CD14-positive monocyte (primary cell): ENCODE results near the gene LEF1. TPM values are rescaled to one million over a fixed set of nuclear protein-coding genes. Genes with fewer than 3 reads are reported as not detected.

Source experiments
- DNase-seq, 3 donors: peaks; one replicate each; pipeline ENCODE4 v3.0.0-alpha.2; 2011 to 2022
- H2AFZ ChIP-seq: 2 replicates; pipeline ENCODE4 v1.6.0; 2012; ENCODE audit warnings: mild to moderate bottlenecking, low read depth, low read length, inconsistent platforms; ENCODE audit not compliant: insufficient read depth, poor library complexity, severe bottlenecking
- H3K27ac ChIP-seq, 2 donors: 1 replicate in 1 of 2; 2 replicates in 1 of 2; pipeline ENCODE4 v1.5.1; 2012 to 2013; ENCODE audit warnings: low read length in 2 of 2, control low read depth in 1 of 2, inconsistent platforms in 1 of 2, low read depth in 1 of 2, mild to moderate bottlenecking in 1 of 2
- H3K27me3 ChIP-seq, 2 donors: one replicate each; pipeline versions ENCODE4 v1.6.0 to v1.6.1; 2011 to 2013; ENCODE audit warnings: low read length in 2 of 2; ENCODE audit not compliant: control insufficient read depth in 2 of 2, insufficient read depth in 2 of 2
- H3K36me3 ChIP-seq, 2 donors: replicated peaks in 1 of 2; 1 replicate in 1 of 2; 2 replicates in 1 of 2; pipeline versions ENCODE4 v1.5.1 to v1.6.1; 2012 to 2013; ENCODE audit warnings: low read length in 2 of 2, control low read depth in 1 of 2, inconsistent platforms in 1 of 2, mild to moderate bottlenecking in 1 of 2; ENCODE audit not compliant: insufficient read depth in 2 of 2, control insufficient read depth in 1 of 2
- H3K4me1 ChIP-seq, 2 donors: 1 replicate in 1 of 2; 2 replicates in 1 of 2; pipeline versions ENCODE4 v1.5.1 to v1.6.1; 2012 to 2013; ENCODE audit warnings: low read length in 2 of 2, control low read depth in 1 of 2, inconsistent platforms in 1 of 2, mild to moderate bottlenecking in 1 of 2, moderate library complexity in 1 of 2; ENCODE audit not compliant: insufficient read depth in 2 of 2, control insufficient read depth in 1 of 2
- H3K4me2 ChIP-seq: replicated peaks from 2 replicates; pipeline ENCODE3; 2012; ENCODE audit warnings: low read length, moderate library complexity, mild to moderate bottlenecking; ENCODE audit not compliant: poor library complexity, severe bottlenecking; ENCODE audit errors: extremely low read depth
- H3K4me3 ChIP-seq, 3 experiments: fragments of 200-600 bp in 1 of 3; sonication (generic) in 1 of 3; replicated peaks in 1 of 3; 1 replicate in 2 of 3; 2 replicates in 1 of 3; pipeline ENCODE4 v1.5.1; 2011 to 2013; ENCODE audit warnings: low read length in 3 of 3, mild to moderate bottlenecking in 3 of 3, control low read depth in 2 of 3, low read depth in 2 of 3, inconsistent platforms in 1 of 3, moderate library complexity in 1 of 3
- H3K79me2 ChIP-seq: 2 replicates; pipeline ENCODE4 v1.6.0; 2012; ENCODE audit warnings: mild to moderate bottlenecking, control low read depth, inconsistent platforms, low read length, moderate library complexity; ENCODE audit not compliant: insufficient read depth
- H3K9ac ChIP-seq: 2 replicates; pipeline ENCODE4 v1.6.0; 2017; ENCODE audit warnings: low read length, mild to moderate bottlenecking; ENCODE audit not compliant: insufficient read depth, poor library complexity, severe bottlenecking
- H3K9me3 ChIP-seq, 2 donors: replicated peaks in 1 of 2; 1 replicate in 1 of 2; 2 replicates in 1 of 2; pipeline versions ENCODE4 v1.5.1 to v1.6.1; 2012 to 2013; ENCODE audit warnings: low read length in 2 of 2, control low read depth in 1 of 2; ENCODE audit not compliant: control insufficient read depth in 1 of 2, insufficient read depth in 1 of 2
- H4K20me1 ChIP-seq: 2 replicates; pipeline ENCODE4 v1.6.0; 2012; ENCODE audit warnings: mild to moderate bottlenecking, low read length, control low read depth, moderate library complexity; ENCODE audit not compliant: insufficient read depth
- H3K27ac Mint-ChIP-seq, 7 donors: one replicate each; pipeline ENCODE4 v1.8.0; 2020; ENCODE audit warnings: mild to moderate bottlenecking in 7 of 7, mixed read lengths in 7 of 7, moderate library complexity in 6 of 7, inconsistent platforms in 2 of 7
- H3K27me3 Mint-ChIP-seq, 3 donors: one replicate each; pipeline ENCODE4 v1.8.0; 2021 to 2022; ENCODE audit warnings: low read depth in 3 of 3, mild to moderate bottlenecking in 3 of 3, mixed read lengths in 3 of 3, moderate library complexity in 3 of 3, inconsistent platforms in 1 of 3
- H3K36me3 Mint-ChIP-seq, 2 donors: one replicate each; pipeline ENCODE4 v1.8.0; 2020; ENCODE audit warnings: mixed read lengths in 2 of 2, inconsistent platforms in 1 of 2, mild to moderate bottlenecking in 1 of 2
- H3K4me1 Mint-ChIP-seq: one replicate; pipeline ENCODE4 v1.8.0; 2020; ENCODE audit warnings: mild to moderate bottlenecking, mixed read lengths
- H3K4me3 Mint-ChIP-seq, 2 donors: one replicate each; pipeline ENCODE4 v1.8.0; 2020; ENCODE audit warnings: mild to moderate bottlenecking in 2 of 2, mixed read lengths in 2 of 2, moderate library complexity in 1 of 2
- H3K9me3 Mint-ChIP-seq, 7 donors: one replicate each; pipeline ENCODE4 v1.8.0; 2020 to 2022; ENCODE audit warnings: mixed read lengths in 7 of 7, mild to moderate bottlenecking in 6 of 7, moderate library complexity in 6 of 7, inconsistent platforms in 2 of 7
- WGBS: methylation state at CpG from one replicate; pipeline ENCODE4 v1.1.5; 2013; ENCODE audit warnings: missing lambda C conversion rate; ENCODE audit not compliant: insufficient coverage; 5-methylcytosine and 5-hydroxymethylcytosine counted together
- intact Hi-C, 2 donors: fragments of 100-400 bp; cut with micrococcal nuclease; formaldehyde crosslinking; loops; one replicate each; pipeline versions ENCODE4 v1.15.0 to v1.15.1; 2023
- polyA plus RNA-seq, 3 donors: library from polyadenylated mRNA; depleted of rRNA in 1 of 3; unstranded in 2 of 3; stranded (reverse) in 1 of 3; fragments of 300-500 nt in 2 of 3; fragments of >200 nt in 1 of 3; fragmentation: Illumina TruSeq in 2 of 3; gene quantifications; 1 replicate in 2 of 3; 2 replicates in 1 of 3; pipeline ENCODE4 v1.2.3, GENCODE V29; 2012 to 2021
- TF ChIP-seq, protein P1 (sequence below): fragments of 200-600 bp; IDR thresholded peaks from one replicate; pipeline ENCODE4 v1.8.0; 2022; ENCODE audit warnings: antibody characterized with exemption, mild to moderate bottlenecking

LEF1 gene
- polyA plus RNA-seq, 3 donors: 0.29 to 1.3 (median 0.61) TPM

GRCh38 chr4:108087293-108087967 is 81.3 kb downstream of the LEF1 start:
- no peaks in the 10 kb centered on the region for H3K36me3 Mint-ChIP-seq
- Histone ChIP-seq H3K79me2 (no peaks in the 10 kb centered on the region), H3K4me1 (no peaks in the 10 kb centered on the region), H3K4me3 (no peak overlapping the region), H3K27me3 (no peaks in the 10 kb centered on the region), H3K27ac (no peak overlapping the region), H2AFZ (no peak overlapping the region), H3K4me2 (no peak overlapping the region), H3K9me3 (no peaks in the 10 kb centered on the region), H3K36me3 (no peaks in the 10 kb centered on the region), H3K9ac (no peak overlapping the region), H4K20me1 (no peaks in the 10 kb centered on the region)
- no peak overlapping the region for H3K27ac Mint-ChIP-seq
- intact Hi-C loops: no loop called here
- 100% methylated on average over 1 of the region's 6 CpGs for WGBS
- H3K27me3 Mint-ChIP-seq: peaks cover 0 to 2% (median 1%) of the 10 kb centered on the region in 3 donors
- TF ChIP-seq, protein P1, sequence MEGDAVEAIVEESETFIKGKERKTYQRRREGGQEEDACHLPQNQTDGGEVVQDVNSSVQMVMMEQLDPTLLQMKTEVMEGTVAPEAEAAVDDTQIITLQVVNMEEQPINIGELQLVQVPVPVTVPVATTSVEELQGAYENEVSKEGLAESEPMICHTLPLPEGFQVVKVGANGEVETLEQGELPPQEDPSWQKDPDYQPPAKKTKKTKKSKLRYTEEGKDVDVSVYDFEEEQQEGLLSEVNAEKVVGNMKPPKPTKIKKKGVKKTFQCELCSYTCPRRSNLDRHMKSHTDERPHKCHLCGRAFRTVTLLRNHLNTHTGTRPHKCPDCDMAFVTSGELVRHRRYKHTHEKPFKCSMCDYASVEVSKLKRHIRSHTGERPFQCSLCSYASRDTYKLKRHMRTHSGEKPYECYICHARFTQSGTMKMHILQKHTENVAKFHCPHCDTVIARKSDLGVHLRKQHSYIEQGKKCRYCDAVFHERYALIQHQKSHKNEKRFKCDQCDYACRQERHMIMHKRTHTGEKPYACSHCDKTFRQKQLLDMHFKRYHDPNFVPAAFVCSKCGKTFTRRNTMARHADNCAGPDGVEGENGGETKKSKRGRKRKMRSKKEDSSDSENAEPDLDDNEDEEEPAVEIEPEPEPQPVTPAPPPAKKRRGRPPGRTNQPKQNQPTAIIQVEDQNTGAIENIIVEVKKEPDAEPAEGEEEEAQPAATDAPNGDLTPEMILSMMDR: no peak
- peaks cover 0 to 3% (median 0%) of the 10 kb centered on the region in 7 donors for H3K9me3 Mint-ChIP-seq
- H3K4me1 Mint-ChIP-seq: no peaks in the 10 kb centered on the region
- H3K4me3 Mint-ChIP-seq: no peak overlapping the region
- no peak for DNase-seq

- H3K4me1 Mint-ChIP-seq: no peaks in the 10 kb centered on the region
- no peak overlapping the region for H3K4me3 ChIP-seq
- no peak overlapping the region for H3K27ac ChIP-seq
- no peak for DNase-seq
- no peaks in the 10 kb centered on the region for H4K20me1 ChIP-seq
- intact Hi-C loops: no loop called here
- no peak overlapping the region for H3K4me2 ChIP-seq
- peaks cover 5 to 8% (median 6%) of the 10 kb centered on the region in 3 donors for H3K27me3 Mint-ChIP-seq
- no peaks in the 10 kb centered on the region for H3K4me1 ChIP-seq
- H3K36me3 ChIP-seq: no peaks in the 10 kb centered on the region
- TF ChIP-seq, protein P1: no peak
- no peaks in the 10 kb centered on the region for H3K27me3 ChIP-seq
- peaks cover 0 to 4% of the 10 kb centered on the region in 2 donors for H3K9me3 ChIP-seq
- H3K4me3 Mint-ChIP-seq: no peak overlapping the region
- H2AFZ ChIP-seq: no peak overlapping the region
- WGBS: 90% methylated on average over 5 of the region's 16 CpGs
- H3K27ac Mint-ChIP-seq: no peak overlapping the region
- H3K9me3 Mint-ChIP-seq: peaks cover 0 to 3% (median 0%) of the 10 kb centered on the region in 7 donors
- H3K9ac ChIP-seq: no peak overlapping the region
- no peaks in the 10 kb centered on the region for H3K36me3 Mint-ChIP-seq
- H3K79me2 ChIP-seq: no peaks in the 10 kb centered on the region
Observed at GRCh38 chr4:108081256-108081655, 87.5 kb downstream of the LEF1 start.
